ENCODE results near the gene CPEB3.

CPEB3 gene

DNA sequence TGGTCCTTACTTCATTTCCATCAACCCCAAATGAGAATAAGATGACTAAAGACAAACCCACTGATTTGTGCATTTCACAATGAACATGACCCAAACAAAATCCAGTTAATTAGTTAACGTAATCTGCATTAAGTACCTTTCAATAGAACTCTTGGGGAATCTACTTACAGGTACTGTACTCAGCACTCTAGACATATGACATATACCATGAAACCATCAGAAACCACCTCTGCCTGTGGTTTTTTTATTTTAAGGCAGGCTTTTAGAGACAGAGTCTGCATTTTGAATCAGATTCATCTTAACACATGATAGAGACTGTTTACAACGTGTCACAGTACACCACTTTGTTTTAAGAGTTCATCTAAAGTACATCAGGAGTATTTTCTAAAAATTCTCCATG lies 198.9 kb downstream of the CPEB3 start:
- TF ChIP-seq, protein P1, sequence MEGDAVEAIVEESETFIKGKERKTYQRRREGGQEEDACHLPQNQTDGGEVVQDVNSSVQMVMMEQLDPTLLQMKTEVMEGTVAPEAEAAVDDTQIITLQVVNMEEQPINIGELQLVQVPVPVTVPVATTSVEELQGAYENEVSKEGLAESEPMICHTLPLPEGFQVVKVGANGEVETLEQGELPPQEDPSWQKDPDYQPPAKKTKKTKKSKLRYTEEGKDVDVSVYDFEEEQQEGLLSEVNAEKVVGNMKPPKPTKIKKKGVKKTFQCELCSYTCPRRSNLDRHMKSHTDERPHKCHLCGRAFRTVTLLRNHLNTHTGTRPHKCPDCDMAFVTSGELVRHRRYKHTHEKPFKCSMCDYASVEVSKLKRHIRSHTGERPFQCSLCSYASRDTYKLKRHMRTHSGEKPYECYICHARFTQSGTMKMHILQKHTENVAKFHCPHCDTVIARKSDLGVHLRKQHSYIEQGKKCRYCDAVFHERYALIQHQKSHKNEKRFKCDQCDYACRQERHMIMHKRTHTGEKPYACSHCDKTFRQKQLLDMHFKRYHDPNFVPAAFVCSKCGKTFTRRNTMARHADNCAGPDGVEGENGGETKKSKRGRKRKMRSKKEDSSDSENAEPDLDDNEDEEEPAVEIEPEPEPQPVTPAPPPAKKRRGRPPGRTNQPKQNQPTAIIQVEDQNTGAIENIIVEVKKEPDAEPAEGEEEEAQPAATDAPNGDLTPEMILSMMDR (IDR thresholded peaks at IDR 0.05; ENCODE audit: insufficient read depth, low read depth, low read length, missing control alignments), result no peak
- DNase-seq (ENCODE audit: low read depth), result no peak
- H3K4me3 ChIP-seq (ENCODE audit: low read length), result no peak overlapping the region

DNA sequence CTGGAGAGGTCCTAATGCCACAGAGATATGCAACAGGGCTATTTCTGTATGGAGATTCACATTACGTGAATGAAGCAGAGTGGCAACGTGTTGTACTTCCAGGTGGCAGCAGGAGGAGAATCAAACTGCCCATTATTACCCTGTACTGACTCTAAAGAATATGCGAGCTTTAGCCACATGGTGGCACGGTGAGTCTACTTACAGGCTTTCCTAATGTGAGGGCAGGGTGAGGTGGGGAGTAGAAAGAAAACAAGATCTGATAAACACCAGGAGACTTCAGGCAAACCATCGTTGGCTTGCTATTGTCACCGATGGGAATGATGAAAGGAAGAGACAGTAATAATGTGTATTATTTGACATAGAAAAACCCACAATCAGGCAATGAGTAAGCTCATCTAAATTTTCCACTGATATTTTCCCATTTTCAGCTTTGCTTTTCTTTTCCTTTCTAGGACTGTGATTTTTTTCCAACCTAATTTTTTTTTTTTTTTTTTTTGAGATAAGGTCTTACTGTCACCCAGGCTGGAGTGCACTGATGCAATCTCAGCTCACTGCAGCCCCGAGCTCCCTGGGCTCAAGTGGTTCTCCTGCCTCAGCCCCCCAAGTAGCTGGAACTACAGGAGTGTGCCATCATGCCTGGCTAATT lies 203.0 kb downstream of the CPEB3 start:
- peak; percentile 85 for DNase-seq (ENCODE audit: low read depth)
- H3K4me3 ChIP-seq (ENCODE audit: low read length), result no peak overlapping the region
- TF ChIP-seq, protein P1 (IDR thresholded peaks at IDR 0.05; ENCODE audit: insufficient read depth, low read depth, low read length, missing control alignments), result peak; percentile 89

DNA sequence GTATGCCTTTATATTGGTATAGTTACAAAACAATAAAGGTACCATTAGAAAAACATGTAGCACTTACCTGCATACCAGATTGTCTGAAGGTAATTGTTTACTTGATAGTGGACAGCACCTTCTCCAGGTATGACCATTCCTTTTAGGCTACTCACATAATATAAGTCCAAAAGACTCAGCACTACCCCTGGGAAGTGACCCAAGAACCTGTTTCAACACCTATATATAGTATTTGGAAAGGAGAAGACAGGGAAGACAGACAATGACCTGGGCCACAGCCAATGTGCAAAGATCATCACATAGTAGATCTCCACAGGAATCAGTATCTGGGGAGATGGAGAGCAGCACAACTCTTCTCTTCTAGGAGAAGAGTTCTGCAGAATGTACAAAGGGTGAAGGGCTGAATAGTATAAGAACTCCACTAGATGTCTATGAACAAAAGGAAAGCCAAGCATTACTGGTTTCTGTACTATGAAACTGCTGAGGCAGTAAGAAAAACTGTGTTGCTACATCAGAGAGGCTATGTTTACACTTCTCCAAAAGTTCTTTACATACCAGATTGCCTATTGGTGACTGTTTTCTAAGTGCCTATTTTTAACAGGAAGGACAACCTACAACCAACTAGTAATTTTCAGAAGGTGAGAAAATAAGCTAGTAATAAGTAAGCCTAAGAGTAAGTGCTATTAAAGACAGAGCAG lies 208.1 kb downstream of the CPEB3 start:
- no peak overlapping the region for H3K4me3 ChIP-seq (ENCODE audit: low read length)
- TF ChIP-seq, protein P1 (IDR thresholded peaks at IDR 0.05; ENCODE audit: insufficient read depth, low read depth, low read length, missing control alignments), result no peak
- DNase-seq (ENCODE audit: low read depth), result no peak

GRCh38 chr10:92081641-92082040 lies 209.2 kb downstream of the CPEB3 start:
- DNase-seq (ENCODE audit: low read depth), result no peak
- H3K4me3 ChIP-seq (ENCODE audit: low read length), result no peak overlapping the region
- TF ChIP-seq, protein P1 (IDR thresholded peaks at IDR 0.05; ENCODE audit: insufficient read depth, low read depth, low read length, missing control alignments), result no peak

GRCh38 chr10:92080244-92080643 lies 210.6 kb downstream of the CPEB3 start:
- DNase-seq (ENCODE audit: low read depth), result no peak
- TF ChIP-seq, protein P1 (IDR thresholded peaks at IDR 0.05; ENCODE audit: insufficient read depth, low read depth, low read length, missing control alignments), result no peak
- H3K4me3 ChIP-seq (ENCODE audit: low read length), result no peak overlapping the region

GRCh38 chr10:92079003-92079402 lies 211.9 kb downstream of the CPEB3 start:
- TF ChIP-seq, protein P1 (IDR thresholded peaks at IDR 0.05; ENCODE audit: insufficient read depth, low read depth, low read length, missing control alignments), result no peak
- H3K4me3 ChIP-seq (ENCODE audit: low read length), result no peak overlapping the region
- peak; percentile 85 for DNase-seq (ENCODE audit: low read depth)
